IPS-20b (cell line): ENCODE data around the gene KCTD11.
A peak's percentile ranks its signal among the peaks of the same experiment; 100 is the strongest.
"Not testable (repeated sequence)": the region's sequence is repeated elsewhere in the genome, so short reads cannot be mapped to it uniquely, and the experiment has no call there.

Experiments used
- H3K27ac ChIP-seq: one replicate; pipeline ENCODE4 v1.5.1; 2013; ENCODE audit warnings: low read length
- H3K27me3 ChIP-seq: 2 replicates; pipeline ENCODE4 v1.6.1; 2013; ENCODE audit warnings: mild to moderate bottlenecking, low read length, inconsistent platforms; ENCODE audit not compliant: insufficient read depth
- H3K36me3 ChIP-seq: 2 replicates; pipeline ENCODE4 v1.6.1; 2013; ENCODE audit warnings: low read depth, mild to moderate bottlenecking, inconsistent platforms, low read length, moderate library complexity; ENCODE audit not compliant: insufficient read depth
- H3K4me1 ChIP-seq: 2 replicates; pipeline ENCODE4 v1.6.1; 2013; ENCODE audit warnings: mild to moderate bottlenecking, control low read depth, inconsistent platforms, low read length, moderate library complexity; ENCODE audit not compliant: insufficient read depth
- H3K4me3 ChIP-seq: 2 replicates; pipeline ENCODE4 v1.5.1; 2013; ENCODE audit warnings: mild to moderate bottlenecking, low read length, inconsistent platforms
- H3K9ac ChIP-seq: 2 replicates; pipeline ENCODE4 v1.6.1; 2013; ENCODE audit warnings: low read depth, mild to moderate bottlenecking, inconsistent platforms, low read length, moderate library complexity
- H3K9me3 ChIP-seq: 2 replicates; pipeline ENCODE4 v1.6.1; 2013; ENCODE audit warnings: mild to moderate bottlenecking, low read depth, low read length, inconsistent platforms; ENCODE audit not compliant: insufficient read depth

Gene KCTD11

DNA sequence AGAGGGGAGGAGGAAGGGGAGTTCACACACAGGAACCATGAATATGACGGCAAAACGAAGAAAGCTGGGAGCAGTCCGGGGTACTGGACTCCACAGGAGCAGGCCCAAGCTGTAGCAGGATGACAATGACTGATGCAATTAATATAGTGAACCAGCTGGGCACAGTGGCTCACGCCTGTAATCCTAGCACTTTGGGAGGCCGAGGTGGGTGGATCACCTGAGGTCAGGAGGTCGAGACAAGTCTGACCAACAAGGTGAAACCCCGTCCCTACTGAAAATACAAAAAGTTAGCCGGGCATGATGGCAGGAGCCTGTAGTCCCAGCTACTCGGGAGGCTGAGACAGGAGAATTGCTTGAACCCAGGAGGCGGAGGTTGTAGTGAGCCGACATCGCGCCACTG lies 16.2 kb upstream of the KCTD11 start:
- not testable (repeated sequence) for H3K4me1 ChIP-seq, H3K27me3 ChIP-seq, H3K4me3 ChIP-seq, H3K9me3 ChIP-seq, H3K27ac ChIP-seq, H3K36me3 ChIP-seq
- H3K9ac ChIP-seq, result peak overlapping the region; percentile 82; the same call in 1 of the 2 replicates

DNA sequence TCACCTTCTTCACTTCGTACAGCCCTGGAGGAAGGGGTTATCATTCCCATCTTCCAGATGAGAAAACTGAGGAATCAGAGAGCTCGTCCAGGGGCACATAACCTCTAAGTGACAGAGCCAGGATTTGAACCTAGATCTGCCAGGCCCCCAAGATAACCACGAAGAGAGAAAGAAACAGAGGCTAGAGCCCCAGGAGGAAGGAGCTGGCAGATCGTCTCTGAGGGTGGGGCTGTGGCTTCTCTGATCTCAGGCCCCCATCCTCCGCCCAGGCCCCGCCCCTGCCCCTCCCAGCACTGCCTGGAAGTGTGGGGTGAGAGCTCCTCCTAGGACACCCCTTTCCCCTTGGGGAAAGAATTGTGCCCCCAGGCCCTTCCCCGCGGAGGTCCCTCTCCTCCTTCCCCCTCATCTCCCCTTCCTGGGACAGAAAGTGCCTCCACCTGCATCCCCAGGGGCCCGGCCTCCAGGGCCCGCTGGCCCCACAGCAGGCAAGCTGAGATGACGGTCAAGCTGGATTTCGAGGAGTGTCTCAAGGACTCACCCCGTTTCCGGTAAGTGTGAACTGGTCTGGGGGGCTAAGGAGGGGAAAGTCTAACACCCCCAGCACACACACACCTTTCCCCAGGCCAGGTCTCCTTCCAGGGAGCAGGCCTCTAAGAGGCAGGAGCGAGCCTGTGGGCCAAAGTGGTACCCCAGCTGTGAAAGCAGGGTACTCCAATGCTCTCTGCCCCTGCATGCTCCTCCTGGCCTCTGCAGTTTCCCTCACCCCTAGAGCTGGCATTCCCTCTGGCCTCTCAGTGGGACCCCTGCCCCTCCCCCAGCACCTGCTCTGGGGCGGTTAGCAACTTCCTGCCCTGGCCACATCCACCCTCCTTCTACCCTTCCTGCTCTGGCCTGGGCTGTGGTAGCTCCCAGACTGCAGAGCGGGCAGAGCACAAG lies 15.5 kb upstream of the KCTD11 start, which contains the start of gene ACAP1:
ACAP1 (plus strand) TSS at position 290 of the 936 bp plus-strand sequence; CDS start at position 496, 206 bp downstream.
- Histone ChIP-seq H3K4me1 (peaks cover 9% of the 10 kb centered on the region; the same call in 1 of the 2 replicates), H3K27ac (peak within 1 kb of the TSS; percentile 94), H3K27me3 (no peaks in the 10 kb centered on the region), H3K9ac (peak within 1 kb of the TSS; percentile 82; the same call in 1 of the 2 replicates), H3K4me3 (peak within 1 kb of the TSS; percentile 55; the same call in 1 of the 2 replicates), H3K9me3 (no peaks in the 10 kb centered on the region), H3K36me3 (no peaks in the 10 kb centered on the region)

DNA sequence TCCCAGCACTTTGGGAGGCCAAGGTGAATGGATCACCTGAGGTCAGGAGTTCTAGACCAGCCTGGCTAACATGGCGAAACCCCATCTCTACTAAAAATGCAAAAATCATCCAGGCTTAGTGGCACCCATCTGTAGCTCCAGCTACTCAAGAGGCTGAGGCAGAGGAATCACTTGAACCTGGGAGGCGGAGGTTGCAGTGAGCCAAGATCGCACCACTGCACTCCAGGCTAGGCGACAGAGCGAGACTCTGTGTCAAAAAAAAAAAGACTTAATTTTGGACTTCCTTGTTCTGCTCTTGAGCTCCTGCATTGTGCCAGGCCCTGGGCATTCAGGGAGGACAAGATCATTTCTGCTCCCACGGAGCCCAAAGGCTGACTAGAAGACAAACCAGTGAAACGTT lies 14.4 kb upstream of the KCTD11 start:
- H3K4me3 ChIP-seq, result peak overlapping the region; percentile 55; the same call in 1 of the 2 replicates
- not testable (repeated sequence) for H3K4me1 ChIP-seq, H3K36me3 ChIP-seq, H3K9me3 ChIP-seq, H3K27me3 ChIP-seq, H3K27ac ChIP-seq, H3K9ac ChIP-seq

DNA sequence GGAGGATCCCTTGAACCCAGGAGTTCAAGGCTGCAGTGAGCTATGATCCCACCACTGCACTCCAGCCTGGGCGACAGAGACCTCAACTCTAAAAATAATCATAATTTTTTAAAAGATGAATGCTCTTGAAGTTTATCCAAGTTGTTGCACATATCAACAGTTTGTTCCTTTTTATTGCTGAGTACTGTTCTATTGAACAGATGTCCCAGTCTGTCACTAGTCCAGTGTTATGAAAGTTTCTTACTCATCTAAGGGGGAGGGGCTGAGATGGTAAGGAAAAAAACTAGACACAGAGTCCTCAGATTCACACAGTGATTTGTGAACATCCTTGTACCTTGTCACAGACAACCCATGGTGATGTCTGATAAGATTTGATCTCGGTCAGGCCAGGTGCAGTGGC lies 11.8 kb upstream of the KCTD11 start:
- H3K27ac ChIP-seq, result no peak overlapping the region
- no peak overlapping the region for H3K4me3 ChIP-seq
- H3K27me3 ChIP-seq, result no peaks in the 10 kb centered on the region
- H3K9ac ChIP-seq, result no peak overlapping the region
- no peaks in the 10 kb centered on the region for H3K9me3 ChIP-seq
- H3K4me1 ChIP-seq, result peaks cover 9% of the 10 kb centered on the region; the same call in 1 of the 2 replicates
- H3K36me3 ChIP-seq, result no peaks in the 10 kb centered on the region

DNA sequence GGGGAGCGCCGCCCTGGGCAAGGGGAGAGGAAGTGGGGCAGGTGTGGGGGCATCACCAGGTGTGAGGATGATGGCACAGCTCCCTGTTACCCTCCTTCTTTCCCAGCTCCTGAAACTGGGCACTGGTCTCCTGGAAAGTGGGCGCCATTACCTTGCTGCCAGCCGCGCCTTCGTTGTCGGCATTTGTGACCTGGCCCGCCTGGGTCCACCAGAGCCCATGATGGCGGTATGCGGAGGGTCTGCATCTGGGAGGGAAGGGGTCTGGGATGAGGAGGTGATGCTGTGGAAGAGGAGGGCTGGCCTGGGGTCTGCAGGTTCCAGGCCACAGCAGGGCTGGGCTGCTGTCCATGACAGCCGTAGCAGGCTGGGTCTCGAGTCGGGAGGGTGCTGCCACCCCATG lies 10.1 kb upstream of the KCTD11 start:
- no peak overlapping the region for H3K9ac ChIP-seq
- 0 out of 2 replicates have a peak, but pooled peaks cover 4% of the 10 kb centered on the region for H3K4me1 ChIP-seq
- H3K27me3 ChIP-seq, result no peaks in the 10 kb centered on the region
- H3K4me3 ChIP-seq, result no peak overlapping the region
- no peaks in the 10 kb centered on the region for H3K36me3 ChIP-seq
- H3K9me3 ChIP-seq, result no peaks in the 10 kb centered on the region
- H3K27ac ChIP-seq, result no peak overlapping the region

DNA sequence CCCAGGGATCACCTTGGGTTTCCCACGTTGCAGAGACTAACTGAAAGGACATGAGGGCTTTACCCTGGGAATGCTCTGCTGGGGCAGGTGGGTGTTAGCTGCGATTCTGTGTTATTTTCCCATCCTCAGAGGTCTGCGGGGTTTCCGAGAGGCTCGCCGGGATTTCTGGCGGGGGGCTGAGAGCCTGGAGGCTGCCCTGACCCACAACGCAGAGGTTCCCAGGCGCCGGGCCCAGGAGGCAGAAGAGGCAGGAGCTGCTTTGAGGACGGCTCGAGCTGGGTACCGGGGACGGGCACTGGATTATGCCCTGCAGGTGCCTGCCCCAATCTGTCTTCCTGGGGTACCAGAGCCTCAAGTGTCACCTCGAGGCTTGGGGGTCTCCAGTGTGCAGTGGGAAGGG lies 8.7 kb upstream of the KCTD11 start:
- H3K27me3 ChIP-seq, result no peaks in the 10 kb centered on the region
- H3K4me3 ChIP-seq, result no peak overlapping the region
- H3K27ac ChIP-seq, result no peak overlapping the region
- no peaks in the 10 kb centered on the region for H3K9me3 ChIP-seq
- H3K36me3 ChIP-seq, result no peaks in the 10 kb centered on the region
- no peaks in the 10 kb centered on the region for H3K4me1 ChIP-seq
- H3K9ac ChIP-seq, result no peak overlapping the region

DNA sequence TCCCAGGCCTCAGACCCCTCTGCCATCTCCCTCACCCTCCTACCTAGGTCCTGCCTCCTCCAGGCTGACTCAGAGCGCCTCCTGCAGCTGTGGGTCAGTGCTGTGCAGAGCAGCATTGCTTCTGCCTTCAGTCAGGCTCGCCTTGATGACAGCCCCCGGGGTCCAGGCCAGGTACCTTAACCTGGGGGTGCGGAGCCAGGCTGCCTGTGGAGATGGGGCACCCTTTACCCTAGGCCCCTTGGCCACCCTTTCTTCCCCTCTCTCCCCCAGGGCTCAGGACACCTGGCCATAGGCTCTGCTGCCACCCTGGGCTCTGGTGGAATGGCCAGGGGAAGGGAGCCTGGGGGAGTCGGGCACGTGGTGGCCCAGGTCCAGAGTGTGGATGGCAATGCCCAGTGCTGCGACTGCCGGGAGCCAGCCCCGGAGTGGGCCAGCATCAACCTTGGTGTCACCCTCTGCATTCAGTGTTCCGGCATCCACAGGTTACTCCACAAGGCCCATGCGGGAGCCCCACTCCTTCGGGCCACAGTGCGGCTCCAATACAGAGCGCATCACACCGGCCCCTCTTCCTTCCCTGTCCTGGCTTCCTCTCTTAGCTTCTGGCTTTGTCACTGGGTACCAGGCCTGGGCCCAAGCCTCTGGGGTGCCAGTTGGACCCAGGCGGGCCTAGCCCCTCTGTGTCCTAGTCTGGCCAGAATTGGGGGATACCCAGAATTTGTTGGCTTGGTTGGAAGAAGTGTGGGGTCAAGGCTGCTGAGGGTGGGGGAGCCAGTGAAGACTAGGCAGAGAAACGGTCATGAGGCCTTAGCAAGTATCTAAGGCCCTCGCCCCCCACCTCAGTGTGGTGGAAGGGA lies 5.0 kb upstream of the KCTD11 start:
- H3K9me3 ChIP-seq, result no peaks in the 10 kb centered on the region
- H3K27me3 ChIP-seq, result peaks cover 9% of the 10 kb centered on the region
- peaks cover 7% of the 10 kb centered on the region; the same call in 1 of the 2 replicates for H3K4me1 ChIP-seq
- H3K4me3 ChIP-seq, result no peak overlapping the region
- H3K36me3 ChIP-seq, result no peaks in the 10 kb centered on the region
- no peak overlapping the region for H3K9ac ChIP-seq
- H3K27ac ChIP-seq, result no peak overlapping the region

DNA sequence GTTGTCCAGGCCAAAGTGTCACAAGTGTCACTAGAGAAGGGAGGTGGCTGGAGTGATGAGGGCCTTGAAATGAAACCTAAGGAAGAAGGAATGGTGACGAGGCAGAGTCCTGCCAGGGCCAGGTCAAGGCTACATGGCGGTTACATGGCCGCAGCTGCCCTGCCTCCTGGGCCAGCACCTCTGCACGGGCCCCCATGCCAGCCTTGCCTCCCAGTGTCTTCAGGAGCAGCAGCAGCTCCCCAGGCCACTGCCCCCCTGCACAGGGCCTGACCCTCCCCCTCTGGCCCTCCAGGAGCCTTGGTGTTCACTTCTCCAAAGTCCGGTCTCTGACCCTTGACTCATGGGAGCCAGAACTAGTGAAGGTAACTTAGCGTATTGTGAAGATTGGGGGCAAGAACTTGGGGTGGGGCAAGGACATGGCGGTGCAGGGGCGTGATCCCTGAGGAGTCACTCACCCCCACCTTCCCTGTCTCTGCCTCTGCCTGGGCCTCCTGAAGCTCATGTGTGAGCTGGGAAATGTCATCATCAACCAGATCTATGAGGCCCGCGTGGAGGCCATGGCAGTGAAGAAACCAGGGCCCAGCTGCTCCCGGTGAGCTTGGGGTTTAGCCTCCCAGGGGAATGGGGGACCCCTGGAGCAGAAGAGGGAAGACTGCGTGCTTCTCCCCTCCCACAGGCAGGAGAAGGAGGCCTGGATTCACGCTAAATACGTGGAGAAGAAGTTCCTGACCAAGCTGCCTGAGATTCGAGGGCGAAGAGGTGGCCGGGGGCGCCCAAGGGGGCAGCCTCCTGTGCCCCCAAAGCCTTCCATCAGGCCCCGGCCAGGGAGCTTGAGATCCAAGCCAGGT lies 4.1 kb upstream of the KCTD11 start:
- H3K4me3 ChIP-seq, result no peak overlapping the region
- H3K27ac ChIP-seq, result no peak overlapping the region
- H3K36me3 ChIP-seq, result no peaks in the 10 kb centered on the region
- no peak overlapping the region for H3K9ac ChIP-seq
- H3K9me3 ChIP-seq, result no peaks in the 10 kb centered on the region
- peaks cover 11% of the 10 kb centered on the region; the same call in 1 of the 2 replicates for H3K4me1 ChIP-seq
- peaks cover 14% of the 10 kb centered on the region for H3K27me3 ChIP-seq

DNA sequence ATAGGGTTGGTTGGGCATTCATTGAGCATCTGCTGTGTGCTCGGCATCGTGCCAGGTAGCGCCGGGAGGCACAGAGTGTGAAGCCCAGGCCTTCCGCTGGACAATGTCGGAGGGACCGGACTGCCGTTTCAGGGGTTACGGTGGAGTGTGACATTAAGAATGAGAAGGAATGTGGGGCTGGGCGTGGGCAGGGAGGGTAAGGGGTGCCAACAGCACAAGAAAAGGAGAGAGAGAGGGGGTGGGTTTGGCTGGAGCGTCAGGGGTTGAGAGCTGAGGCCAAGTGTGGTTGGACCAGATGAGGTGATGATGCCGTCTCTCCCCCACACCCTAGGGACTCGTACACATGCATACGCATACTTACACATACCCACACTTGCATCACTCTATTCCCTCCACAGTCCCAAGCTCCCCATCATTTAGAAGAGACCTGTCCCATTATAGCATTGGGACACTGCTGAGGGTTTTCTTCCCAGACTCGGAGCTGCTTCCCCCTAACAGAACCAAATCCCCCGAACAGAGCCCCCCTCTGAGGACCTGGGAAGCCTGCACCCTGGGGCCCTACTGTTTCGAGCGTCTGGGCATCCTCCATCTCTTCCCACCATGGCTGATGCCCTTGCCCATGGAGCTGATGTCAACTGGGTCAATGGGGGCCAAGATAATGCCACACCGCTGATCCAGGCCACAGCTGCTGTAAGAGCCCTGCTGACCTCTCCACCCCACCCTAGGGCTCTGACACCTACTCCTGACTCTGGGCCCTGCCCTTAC lies 3.3 kb upstream of the KCTD11 start:
- Histone ChIP-seq H3K27ac (no peak overlapping the region), H3K9ac (no peak overlapping the region), H3K9me3 (no peaks in the 10 kb centered on the region), H3K4me1 (peaks cover 12% of the 10 kb centered on the region; the same call in 1 of the 2 replicates), H3K27me3 (peaks cover 17% of the 10 kb centered on the region), H3K36me3 (no peaks in the 10 kb centered on the region), H3K4me3 (no peak overlapping the region)

DNA sequence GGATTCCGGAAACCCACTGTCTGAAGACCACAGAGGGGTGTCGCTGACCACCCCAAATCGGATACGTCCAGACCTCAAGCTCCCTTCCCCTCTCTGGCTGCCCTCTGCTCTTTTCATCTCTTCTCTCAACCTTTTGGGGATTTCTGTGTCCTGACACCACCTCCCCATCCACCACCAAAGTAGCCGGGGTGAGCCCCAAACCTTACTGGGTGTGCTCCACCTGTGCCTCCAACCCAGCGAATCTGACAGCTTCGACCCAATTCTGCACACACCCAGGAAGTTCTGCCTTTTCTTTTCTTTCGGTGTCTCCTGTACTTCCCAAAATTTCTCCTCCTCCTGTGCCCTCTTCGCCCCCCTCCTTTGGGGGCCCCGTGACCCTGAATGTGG lies 534 bp downstream of the KCTD11 start:
- peak overlapping the region; percentile 82 for H3K4me3 ChIP-seq
- peaks cover 22% of the 10 kb centered on the region for H3K4me1 ChIP-seq
- H3K9ac ChIP-seq, result peak overlapping the region; percentile 80
- H3K36me3 ChIP-seq, result no peaks in the 10 kb centered on the region
- no peaks in the 10 kb centered on the region for H3K9me3 ChIP-seq
- no peak overlapping the region for H3K27ac ChIP-seq
- peaks cover 17% of the 10 kb centered on the region for H3K27me3 ChIP-seq
